IMR-90 (cell line): Measurements from ENCODE around the gene PDE4B. TPM values are rescaled to one million over a fixed set of nuclear protein-coding genes. Genes with fewer than 3 reads are reported as not detected.

Source experiments
- ATAC-seq: fragments of 200-7000 bp; cut with Tn5 transposase; 2 replicates; pipeline ENCODE4 v1.9.1; 2020; ENCODE audit warnings: low read depth, mild to moderate bottlenecking, moderate library complexity
- BruUV-seq: library from RNA; stranded (reverse); fragments of 400-500 nt; replicated peaks from 2 replicates; lab custom pipeline; 2021; lab: Mats Ljungman, UMichigan
- CTCF ChIA-PET: fragments of 300-600 bp; formaldehyde crosslinking; extraction: SDS; loops from one replicate; lab custom pipeline; 2021; ENCODE audit warnings: antibody characterized with exemption; lab: Yijun Ruan, JAX
- POLR2A ChIA-PET: fragments of 300-600 bp; sonication (Branson Sonifier 250); formaldehyde crosslinking; loops from one replicate; lab custom pipeline; 2022; ENCODE audit warnings: antibody characterized with exemption; ENCODE audit not compliant: unreplicated experiment; lab: Charles Lee
- DNase-seq: peaks from one replicate; pipeline ENCODE4 v3.0.0; 2013
- H2AFZ ChIP-seq: replicated peaks from 2 replicates; pipeline ENCODE3; 2013; ENCODE audit warnings: low read length, mild to moderate bottlenecking; ENCODE audit not compliant: poor library complexity
- H2AK5ac ChIP-seq: 2 replicates; pipeline ENCODE4 v1.6.1; 2013; ENCODE audit warnings: low read depth, low read length, inconsistent platforms
- H2AK9ac ChIP-seq: replicated peaks from 2 replicates; pipeline ENCODE3; 2013; ENCODE audit warnings: mild to moderate bottlenecking, low read depth, low read length, moderate library complexity; ENCODE audit not compliant: poor library complexity
- H2BK120ac ChIP-seq: 2 replicates; pipeline ENCODE4 v1.6.1; 2013; ENCODE audit warnings: low read depth, low read length, inconsistent platforms
- H2BK15ac ChIP-seq: 3 replicates; pipeline ENCODE4 v1.6.1; 2013; ENCODE audit warnings: low read depth, low read length, inconsistent platforms
- H2BK20ac ChIP-seq: 2 replicates; pipeline ENCODE4 v1.6.1; 2013; ENCODE audit warnings: low read depth, mild to moderate bottlenecking, inconsistent platforms, low read length, moderate library complexity
- H2BK5ac ChIP-seq: 2 replicates; pipeline ENCODE4 v1.6.1; 2013; ENCODE audit warnings: mild to moderate bottlenecking, low read depth, low read length, inconsistent platforms; ENCODE audit not compliant: poor library complexity, severe bottlenecking
- H3K14ac ChIP-seq: replicated peaks from 2 replicates; pipeline ENCODE4 v1.6.1; 2013; ENCODE audit warnings: low read depth, low read length, inconsistent platforms
- H3K18ac ChIP-seq: 2 replicates; pipeline ENCODE4 v1.6.1; 2013; ENCODE audit warnings: low read depth, low read length, control low read depth
- H3K23ac ChIP-seq: 2 replicates; pipeline ENCODE4 v1.6.1; 2013; ENCODE audit warnings: low read depth, low read length, inconsistent platforms
- H3K27ac ChIP-seq: 2 replicates; pipeline ENCODE4 v1.5.1; 2013; ENCODE audit warnings: mild to moderate bottlenecking, control low read depth, low read length; ENCODE audit not compliant: insufficient read depth
- H3K27me3 ChIP-seq: 2 replicates; pipeline ENCODE4 v1.6.1; 2013; ENCODE audit warnings: low read length; ENCODE audit not compliant: control insufficient read depth, insufficient read depth
- H3K36me3 ChIP-seq: 2 replicates; pipeline ENCODE4 v1.6.1; 2013; ENCODE audit warnings: low read length, mixed read lengths; ENCODE audit not compliant: control insufficient read depth, insufficient read depth
- H3K4ac ChIP-seq: 2 replicates; pipeline ENCODE4 v1.6.1; 2013; ENCODE audit warnings: low read depth, low read length, inconsistent platforms
- H3K4me1 ChIP-seq: 2 replicates; pipeline ENCODE4 v1.6.1; 2013; ENCODE audit warnings: low read length, mixed read lengths; ENCODE audit not compliant: control insufficient read depth, insufficient read depth
- H3K4me2 ChIP-seq: 2 replicates; pipeline ENCODE4 v1.6.1; 2013; ENCODE audit warnings: low read depth, mild to moderate bottlenecking, control low read depth, low read length, moderate library complexity
- H3K4me3 ChIP-seq: 2 replicates; pipeline ENCODE4 v1.5.1; 2013; ENCODE audit warnings: low read depth, mild to moderate bottlenecking, control low read depth, low read length, moderate library complexity; ENCODE audit not compliant: insufficient read depth
- H3K56ac ChIP-seq: 2 replicates; pipeline ENCODE4 v1.6.1; 2013; ENCODE audit warnings: low read length, inconsistent platforms; ENCODE audit not compliant: insufficient read depth; ENCODE audit errors: extremely low read depth
- H3K79me1 ChIP-seq, 2 experiments: 2 replicates each; pipeline ENCODE4 v1.6.1; 2013; ENCODE audit warnings: low read length in 2 of 2, inconsistent platforms in 1 of 2, low read depth in 1 of 2
- H3K9ac ChIP-seq: 2 replicates; pipeline ENCODE4 v1.6.1; 2013; ENCODE audit warnings: low read depth, low read length, control low read depth
- H3K9me1 ChIP-seq: 2 replicates; pipeline ENCODE4 v1.6.1; 2013; ENCODE audit warnings: low read length, inconsistent platforms; ENCODE audit not compliant: insufficient read depth
- H3K9me3 ChIP-seq: 2 replicates; pipeline ENCODE4 v1.6.1; 2013; ENCODE audit warnings: low read length; ENCODE audit not compliant: control insufficient read depth, insufficient read depth
- H4K20me1 ChIP-seq: 2 replicates; pipeline ENCODE4 v1.6.1; 2013; ENCODE audit warnings: low read length, inconsistent platforms; ENCODE audit not compliant: insufficient read depth
- H4K5ac ChIP-seq: 2 replicates; pipeline ENCODE4 v1.6.1; 2013; ENCODE audit warnings: mild to moderate bottlenecking, low read depth, low read length, control low read depth
- H4K8ac ChIP-seq, 2 experiments: 2 replicates each; pipeline ENCODE4 v1.6.1; 2013; ENCODE audit warnings: low read depth in 2 of 2, low read length in 2 of 2, control low read depth in 1 of 2, inconsistent platforms in 1 of 2
- H4K91ac ChIP-seq: 2 replicates; pipeline ENCODE4 v1.6.1; 2013; ENCODE audit warnings: low read depth, low read length, inconsistent platforms; ENCODE audit not compliant: insufficient read depth
- BHLHE40 ChIP-seq: fragments of 150-350 bp; IDR thresholded peaks from 2 replicates; pipeline ENCODE4 v1.6.1; 2016; ENCODE audit warnings: mild to moderate bottlenecking, low read depth, low read length
- FOS ChIP-seq: fragments of 150-350 bp; IDR thresholded peaks from 2 replicates; pipeline ENCODE4 v1.6.1; 2016; ENCODE audit warnings: low read depth, low read length
- MAZ ChIP-seq: IDR thresholded peaks from 2 replicates; pipeline ENCODE4 v1.6.1; 2012; ENCODE audit warnings: low read depth, mild to moderate bottlenecking, low read length, improper control_type of control experiment, moderate library complexity, borderline replicate concordance
- POLR2A ChIP-seq: IDR thresholded peaks from 2 replicates; pipeline ENCODE4 v1.6.1; 2012; ENCODE audit warnings: mild to moderate bottlenecking, low read depth, low read length
- WGBS, 2 experiments: methylation state at CpG; one replicate each; pipeline versions ENCODE4 v1.1.5 to v1.1.7; 2013; ENCODE audit warnings: missing lambda C conversion rate in 2 of 2; ENCODE audit not compliant: insufficient read length in 1 of 2; ENCODE audit errors: extremely low coverage in 2 of 2; 5-methylcytosine and 5-hydroxymethylcytosine counted together
- dilution Hi-C: fragments of 300-500 bp; cut with HindIII; formaldehyde crosslinking; loops from one replicate; pipeline ENCODE4 v1.14.3; 2018; ENCODE audit warnings: low sequenced_read_pairs; ENCODE audit not compliant: unreplicated experiment
- in situ Hi-C: fragments of 300-500 bp; cut with MboI; formaldehyde crosslinking; loops from 3 replicates; pipeline ENCODE4 v1.14.3; 2019; ENCODE audit warnings: low sequenced_read_pairs, inconsistent platforms, mixed read lengths
- intact Hi-C: fragments of 100-400 bp; cut with micrococcal nuclease; formaldehyde crosslinking; loops from 2 replicates; pipeline ENCODE4 v1.10.0; 2022
- polyA plus RNA-seq, 3 experiments: library from polyadenylated mRNA; depleted of rRNA; stranded (reverse); fragments of >200 nt; gene quantifications; 2 replicates each; pipeline ENCODE4 v1.2.3, GENCODE V29; 2012; ENCODE audit warnings: low replicate concordance in 1 of 3
- total RNA-seq: library from RNA; depleted of rRNA; stranded (reverse); fragments of >200 nt; gene quantifications from 2 replicates; pipeline ENCODE4 v1.2.3, GENCODE V29; 2012
- TF ChIP-seq, protein P1 (sequence below): conservative IDR thresholded peaks from 2 replicates; pipeline ENCODE4 v1.5.1; 2012; ENCODE audit warnings: mild to moderate bottlenecking, low read depth, low read length, improper control_type of control experiment

PDE4B gene
- total and polyA plus RNA-seq, 2 of the 4 experiments (the other 2 are of a cell fraction) = 5.8 to 21.3 TPM

DNA sequence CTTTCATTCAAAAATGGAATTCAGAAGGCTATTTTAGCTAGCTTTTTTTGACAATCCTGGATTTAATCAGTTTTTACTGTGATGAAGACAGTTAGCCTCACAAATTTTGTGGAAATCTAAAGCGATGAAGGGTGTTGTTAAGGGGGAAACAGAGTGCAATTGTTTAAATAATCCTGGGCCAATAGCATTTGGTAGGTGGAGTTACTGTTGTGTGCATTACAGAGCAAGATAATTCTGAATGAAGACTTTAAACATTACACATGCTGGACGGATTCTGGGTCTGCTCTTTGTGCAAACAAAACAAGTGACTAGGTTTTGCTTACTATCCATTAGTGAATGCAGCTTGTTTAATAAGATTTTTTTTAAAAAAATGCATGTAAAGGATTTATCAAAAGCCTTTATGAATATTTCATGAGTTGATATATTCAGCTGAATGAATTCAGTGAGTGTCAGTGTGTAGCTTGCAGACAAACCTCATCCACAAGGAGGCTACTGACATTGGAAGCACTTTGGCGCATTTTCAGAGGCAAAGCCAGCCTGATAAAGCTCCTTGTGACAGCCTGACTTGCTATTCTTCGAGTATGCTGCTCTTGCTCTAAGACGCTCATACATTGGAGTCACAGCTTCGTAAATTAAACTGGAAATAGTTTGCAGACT lies 199.6 kb downstream of the PDE4B start:
- H3K4me2 ChIP-seq = no peak overlapping the region
- in situ Hi-C loops = no loop called here
- no peak overlapping the region for H2BK20ac ChIP-seq
- BruUV-seq = no TSS peak
- H3K4me3 ChIP-seq = no peak overlapping the region
- no peaks in the 10 kb centered on the region for H3K4me1 ChIP-seq
- H3K56ac ChIP-seq = no peak overlapping the region
- H2AK5ac ChIP-seq = no peak overlapping the region
- H3K9ac ChIP-seq = no peak overlapping the region
- no peak overlapping the region for H3K14ac ChIP-seq
- no peaks in the 10 kb centered on the region for H3K36me3 ChIP-seq
- H3K18ac ChIP-seq = no peak overlapping the region
- dilution Hi-C loops = no loop called here
- ChIA-PET CTCF (interaction anchor here (0.8 kb wide), 1 partner anchor 9 kb away, joined by 4 read pairs; no protein-coding TSS in a partner anchor), POLR2A (interaction anchor here (0.6 kb wide), 2 partner anchors 13 to 29 kb away, joined by 3 to 4 read pairs; no protein-coding TSS in a partner anchor)
- no peak overlapping the region for H3K23ac ChIP-seq
- no peaks in the 10 kb centered on the region for H3K79me1 ChIP-seq
- no peak overlapping the region for H2AFZ ChIP-seq
- H2BK120ac ChIP-seq = no peak overlapping the region
- DNase-seq (no peak), ATAC-seq (no peak; the same call in 1 of the 2 replicates)
- no peaks in the 10 kb centered on the region for H4K20me1 ChIP-seq
- H4K5ac ChIP-seq = no peak overlapping the region
- no peak for TF ChIP-seq MAZ
- TF ChIP-seq BHLHE40 = no peak
- TF ChIP-seq POLR2A = no peak
- TF ChIP-seq, protein P1, sequence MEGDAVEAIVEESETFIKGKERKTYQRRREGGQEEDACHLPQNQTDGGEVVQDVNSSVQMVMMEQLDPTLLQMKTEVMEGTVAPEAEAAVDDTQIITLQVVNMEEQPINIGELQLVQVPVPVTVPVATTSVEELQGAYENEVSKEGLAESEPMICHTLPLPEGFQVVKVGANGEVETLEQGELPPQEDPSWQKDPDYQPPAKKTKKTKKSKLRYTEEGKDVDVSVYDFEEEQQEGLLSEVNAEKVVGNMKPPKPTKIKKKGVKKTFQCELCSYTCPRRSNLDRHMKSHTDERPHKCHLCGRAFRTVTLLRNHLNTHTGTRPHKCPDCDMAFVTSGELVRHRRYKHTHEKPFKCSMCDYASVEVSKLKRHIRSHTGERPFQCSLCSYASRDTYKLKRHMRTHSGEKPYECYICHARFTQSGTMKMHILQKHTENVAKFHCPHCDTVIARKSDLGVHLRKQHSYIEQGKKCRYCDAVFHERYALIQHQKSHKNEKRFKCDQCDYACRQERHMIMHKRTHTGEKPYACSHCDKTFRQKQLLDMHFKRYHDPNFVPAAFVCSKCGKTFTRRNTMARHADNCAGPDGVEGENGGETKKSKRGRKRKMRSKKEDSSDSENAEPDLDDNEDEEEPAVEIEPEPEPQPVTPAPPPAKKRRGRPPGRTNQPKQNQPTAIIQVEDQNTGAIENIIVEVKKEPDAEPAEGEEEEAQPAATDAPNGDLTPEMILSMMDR = no peak
- no peak for TF ChIP-seq FOS
- H3K9me1 ChIP-seq = no peaks in the 10 kb centered on the region
- no peak overlapping the region for H3K27ac ChIP-seq
- intact Hi-C loops = no loop called here
- no peak overlapping the region for H3K4ac ChIP-seq
- 70% methylated on average over 2 of the region's 6 CpGs; no CpG with 5 or more reads in 1 of the 2 experiments for WGBS, 2 experiments
- no peak overlapping the region for H4K91ac ChIP-seq
- no peak overlapping the region for H4K8ac ChIP-seq
- no peaks in the 10 kb centered on the region for H3K27me3 ChIP-seq
- H3K9me3 ChIP-seq = no peaks in the 10 kb centered on the region
- no peak overlapping the region for H2AK9ac ChIP-seq
- H2BK5ac ChIP-seq = no peak overlapping the region
- no peak overlapping the region for H2BK15ac ChIP-seq
